Left ventricle myocardium superior (tissue), 1 donor: ENCODE results near the gene HOXD11. TPM values are rescaled to one million over a fixed set of nuclear protein-coding genes. Genes with fewer than 3 reads are reported as not detected.

Experiments
- ATAC-seq: fragments of 200-7000 bp; cut with Tn5 transposase; one replicate; pipeline ENCODE4 v1.9.1; 2020; ENCODE audit warnings: mild to moderate bottlenecking, moderate library complexity
- DNase-seq: peaks from one replicate; pipeline ENCODE4 v3.0.0-alpha.2; 2020
- intact Hi-C: fragments of 100-400 bp; cut with micrococcal nuclease; formaldehyde crosslinking; loops from one replicate; pipeline ENCODE4 v1.11.0; 2022
- total RNA-seq: library from RNA; stranded (reverse); fragmentation: NEBNext Ultra II Directional; extraction: Animal tissue kit (Norgen Biotek cat#: 25700); gene quantifications from one replicate; pipeline ENCODE4 v1.2.1, GENCODE V29; 2021
- donor health status: DM: no; HTN: yes; CAD: no; lungs with severe emphysema.

Gene HOXD11
- total RNA-seq, 1 donor from 2014 or later: not detected

- no peak for ATAC-seq
- intact Hi-C loops: no loop called here
- DNase-seq: no peak
Observed at GRCh38 chr2:176102309-176102866, 4.7 kb upstream of the HOXD11 start.

GRCh38 chr2:176103194-176103593 is 3.9 kb upstream of the HOXD11 start:
- intact Hi-C loops: no loop called here
- DNase-seq: no peak
- ATAC-seq: no peak

GRCh38 chr2:176103742-176104315 is 3.3 kb upstream of the HOXD11 start:
- DNase-seq: no peak
- intact Hi-C loops: no loop called here

GRCh38 chr2:176104316-176105077 is 2.6 kb upstream of the HOXD11 start:
- intact Hi-C loops: no loop called here
- DNase-seq (no peak), ATAC-seq (no peak)

More at GRCh38 chr2:176103742-176104315, 3.3 kb upstream of the HOXD11 start:
- no peak for ATAC-seq

- DNase-seq (no peak), ATAC-seq (no peak)
- intact Hi-C loops: no loop called here
Observed at GRCh38 chr2:176105078-176105729, 1.9 kb upstream of the HOXD11 start.

- intact Hi-C loops: no loop called here
- ATAC-seq (no peak), DNase-seq (no peak)
Observed at GRCh38 chr2:176105730-176106580, 1.1 kb upstream of the HOXD11 start.

GRCh38 chr2:176107731-176108181 is 676 bp downstream of the HOXD11 start:
- no peak for DNase-seq
- ATAC-seq: no peak
- intact Hi-C loops: no loop called here

- intact Hi-C loops: no loop called here
- DNase-seq (no peak), ATAC-seq (no peak)
Observed at GRCh38 chr2:176109192-176109901, 2.3 kb downstream of the HOXD11 start.

GRCh38 chr2:176109946-176110345 is 2.9 kb downstream of the HOXD11 start:
- no peak for DNase-seq
- intact Hi-C loops: no loop called here
- ATAC-seq: no peak

- ATAC-seq (no peak), DNase-seq (no peak)
- intact Hi-C loops: no loop called here
Observed at GRCh38 chr2:176110415-176111308, 3.6 kb downstream of the HOXD11 start.

GRCh38 chr2:176111309-176111663 is 4.2 kb downstream of the HOXD11 start:
- no peak for ATAC-seq
- no peak for DNase-seq
- intact Hi-C loops: no loop called here

GRCh38 chr2:176111846-176112374 is 4.8 kb downstream of the HOXD11 start:
- DNase-seq (no peak), ATAC-seq (no peak)
- intact Hi-C loops: no loop called here

GRCh38 chr2:176112375-176113302 is 5.6 kb downstream of the HOXD11 start:
- ATAC-seq: no peak
- intact Hi-C loops: no loop called here
- DNase-seq: no peak

- DNase-seq (no peak), ATAC-seq (no peak)
- intact Hi-C loops: no loop called here
Observed at GRCh38 chr2:176114120-176114929, 7.2 kb downstream of the HOXD11 start.

GRCh38 chr2:176114930-176115625 is 8.0 kb downstream of the HOXD11 start:
- no peak for ATAC-seq
- intact Hi-C loops: no loop called here
- no peak for DNase-seq
